Measurements from ENCODE around the gene SRSF1.

The SRSF1 gene

DNA sequence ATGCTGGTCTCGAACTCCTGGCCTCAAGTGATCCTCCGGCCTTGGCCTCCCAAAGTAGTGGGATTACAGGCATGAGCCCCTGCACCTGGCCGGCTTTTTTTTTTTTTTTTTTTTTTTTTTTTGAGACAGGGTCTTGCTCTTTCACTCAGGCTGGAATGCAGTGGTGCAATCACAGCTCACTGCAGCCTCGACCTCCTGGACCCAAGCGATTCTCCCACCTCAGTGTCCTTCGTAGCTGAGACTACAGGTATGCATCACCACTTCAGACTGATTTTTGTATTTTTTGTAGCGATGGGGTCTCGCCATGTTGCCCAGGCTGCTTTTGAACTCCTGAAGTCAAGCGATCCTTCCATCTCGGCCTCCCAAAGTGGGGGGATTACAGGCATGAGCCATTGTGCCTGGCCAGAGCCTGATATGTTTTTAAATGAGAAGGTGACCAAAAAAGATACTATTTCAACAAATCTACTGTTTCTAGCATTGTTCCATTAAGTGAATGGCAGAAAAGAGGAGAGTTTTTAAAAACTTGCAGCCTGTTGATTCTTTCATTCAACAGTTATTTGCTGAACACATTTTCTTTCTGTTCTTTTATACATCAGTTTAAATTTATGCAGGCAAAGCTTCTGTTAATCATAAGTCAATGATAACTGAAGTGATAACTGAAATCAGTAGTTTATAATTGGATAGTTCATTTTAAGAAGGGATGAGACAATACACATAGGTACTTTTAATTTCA, 3.2 kb upstream of the SRSF1 start:
- no peak for DNase-seq

DNA sequence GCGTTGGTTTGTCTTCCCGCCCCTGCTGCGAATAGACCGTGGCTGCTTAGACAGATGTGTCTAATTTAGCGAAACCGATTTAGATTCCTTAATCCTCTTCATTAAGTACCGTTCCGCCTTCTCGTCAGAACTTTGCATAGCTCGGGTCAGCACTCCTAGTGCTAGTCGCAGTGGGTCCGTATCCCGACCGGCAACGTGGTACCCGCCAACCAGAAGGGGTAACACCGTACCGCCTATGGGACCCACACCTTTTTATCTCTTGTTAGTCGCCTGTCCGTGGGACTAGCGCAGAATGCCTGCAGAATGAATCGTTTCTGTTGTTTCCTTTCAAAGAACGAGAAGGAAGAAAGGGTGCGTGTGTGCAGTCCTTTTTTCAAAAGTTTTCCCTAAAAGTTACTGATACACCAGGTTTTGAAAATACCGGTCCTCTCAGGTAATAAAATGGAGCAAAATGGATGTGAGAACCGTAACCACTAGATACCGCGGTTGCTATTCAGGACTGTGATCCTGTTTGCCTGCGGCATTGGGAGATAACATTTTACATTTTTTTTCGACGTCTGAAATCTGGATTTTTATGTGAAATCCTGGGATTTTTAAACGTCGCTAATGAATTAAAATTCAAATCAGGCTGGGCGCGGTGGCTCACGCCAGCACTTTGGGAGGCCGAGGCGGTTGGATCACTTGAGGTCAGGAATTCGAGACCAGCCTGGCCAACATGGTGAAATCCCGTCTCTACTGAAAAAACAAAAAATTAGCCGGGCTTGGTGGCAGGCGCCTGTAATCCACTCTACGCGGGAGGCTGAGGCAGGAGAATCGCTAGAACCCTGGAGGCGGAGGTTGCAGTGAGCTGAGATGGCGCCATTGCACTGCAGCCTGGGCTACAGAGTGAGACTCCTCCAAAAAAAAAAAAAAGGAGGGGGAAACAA, 998 bp upstream of the SRSF1 start:
- DNase-seq: no peak

DNA sequence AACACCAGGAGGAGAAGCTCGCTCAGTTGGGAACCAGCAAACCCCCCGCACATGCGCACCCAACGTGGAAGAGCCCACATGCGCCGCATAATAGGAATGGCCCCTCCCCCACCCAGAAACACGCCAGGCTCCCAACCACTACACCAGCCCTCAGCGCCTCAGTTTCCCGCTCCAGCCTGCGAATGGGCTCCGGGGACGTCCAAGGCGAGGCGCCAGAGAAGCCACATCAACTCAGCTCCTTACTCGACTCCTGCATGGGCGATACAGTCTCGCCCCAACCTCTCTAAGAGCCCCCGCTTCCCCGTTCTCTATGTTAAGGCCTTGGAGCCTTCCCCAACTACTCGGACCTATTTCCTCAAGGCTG, 504 bp downstream of the SRSF1 start:
- peak; percentile 35 for DNase-seq

DNA sequence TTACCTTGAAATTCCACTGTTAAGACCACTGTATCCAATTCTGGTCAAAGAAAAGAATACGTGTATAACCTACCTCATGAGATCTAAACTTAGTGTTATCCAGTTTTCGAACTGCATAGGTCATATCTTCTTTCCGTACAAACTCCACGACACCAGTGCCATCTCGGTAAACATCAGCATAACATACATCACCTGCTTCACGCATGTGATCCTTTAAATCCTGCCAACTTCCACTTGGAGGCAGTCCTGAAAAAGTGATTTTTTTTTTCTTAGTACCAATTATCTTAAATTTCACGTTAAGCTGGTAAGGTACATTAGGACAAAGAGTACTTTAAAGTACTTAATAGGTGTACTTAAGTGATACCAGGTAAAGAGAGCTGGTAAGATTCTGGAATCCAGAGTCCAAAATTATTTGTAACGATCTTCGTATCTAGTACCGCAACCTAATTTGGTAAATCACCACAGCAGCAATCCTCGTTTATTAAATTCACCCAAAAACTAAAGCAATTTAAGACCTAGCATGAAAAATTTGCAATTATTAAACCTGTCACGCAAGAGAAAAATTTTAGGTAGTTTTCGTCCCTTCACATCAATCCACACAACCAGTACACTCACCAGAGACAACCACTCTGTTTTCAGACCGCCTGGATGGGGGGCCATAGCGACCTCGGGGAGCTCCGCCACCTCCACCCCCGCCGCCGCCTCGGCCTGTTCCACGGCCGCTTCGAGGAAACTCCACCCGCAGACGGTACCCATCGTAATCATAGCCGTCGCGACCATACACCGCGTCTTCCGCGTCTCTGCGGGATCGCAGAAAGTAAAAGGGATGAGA, 1.1 kb downstream of the SRSF1 start:
- DNase-seq: no peak

- no peak for DNase-seq
Measured at GRCh38 chr17:58005031-58005727, 1.9 kb downstream of the SRSF1 start.

- DNase-seq: no peak
Measured at GRCh38 chr17:58004060-58004459, 3.0 kb downstream of the SRSF1 start.

DNA sequence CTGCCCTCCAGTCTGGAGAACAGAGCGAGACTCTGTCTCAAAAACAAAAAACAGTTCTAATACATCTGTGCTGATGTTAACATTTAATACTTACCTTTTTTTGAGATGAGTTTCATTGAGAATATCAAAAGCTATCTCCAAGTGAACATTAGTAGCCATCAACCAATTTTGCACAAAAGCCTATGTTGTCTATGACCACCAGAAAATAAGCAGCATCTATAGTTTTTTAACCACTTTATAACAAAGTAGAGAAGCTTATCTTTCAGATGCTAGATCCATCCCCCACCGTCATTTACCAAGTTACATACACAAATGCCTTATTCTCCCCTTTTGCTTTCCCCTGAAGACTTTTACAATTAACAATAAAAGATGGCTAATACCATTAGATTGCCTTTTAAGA, 4.1 kb downstream of the SRSF1 start:
- DNase-seq: no peak

GRCh38 chr17:58002154-58002948, 4.7 kb downstream of the SRSF1 start:
- no peak for DNase-seq

DNA sequence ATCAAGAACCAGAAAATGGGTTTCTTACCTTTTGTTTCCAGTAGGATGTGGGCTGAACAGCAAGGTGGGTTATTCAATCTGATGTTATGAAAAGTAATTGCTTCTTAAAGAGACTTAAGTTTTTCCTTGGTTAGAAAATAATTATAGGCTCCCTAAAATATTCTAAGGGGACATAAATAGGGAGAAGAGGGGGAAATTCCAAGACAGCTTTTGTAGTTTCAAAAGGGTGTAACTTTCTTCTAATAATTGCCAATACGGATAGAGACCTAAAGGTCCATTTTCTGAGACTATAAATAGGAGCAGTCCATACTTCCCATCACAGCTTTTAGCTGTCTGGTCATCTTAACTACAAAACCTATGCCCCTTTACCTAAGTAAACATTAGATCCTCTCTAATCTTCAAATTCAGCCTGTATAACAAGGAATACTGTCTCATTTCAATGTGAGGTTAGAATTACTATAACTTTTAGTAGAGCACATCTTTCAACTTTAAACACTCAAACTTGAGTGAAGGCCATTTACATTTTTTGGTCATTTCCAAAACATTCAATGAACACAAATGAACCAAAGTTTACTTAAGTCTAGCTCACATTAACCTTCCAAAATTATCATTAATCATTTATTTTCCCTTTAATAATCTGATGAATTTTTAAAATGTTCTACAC, 5.5 kb downstream of the SRSF1 start:
- DNase-seq: no peak

DNA sequence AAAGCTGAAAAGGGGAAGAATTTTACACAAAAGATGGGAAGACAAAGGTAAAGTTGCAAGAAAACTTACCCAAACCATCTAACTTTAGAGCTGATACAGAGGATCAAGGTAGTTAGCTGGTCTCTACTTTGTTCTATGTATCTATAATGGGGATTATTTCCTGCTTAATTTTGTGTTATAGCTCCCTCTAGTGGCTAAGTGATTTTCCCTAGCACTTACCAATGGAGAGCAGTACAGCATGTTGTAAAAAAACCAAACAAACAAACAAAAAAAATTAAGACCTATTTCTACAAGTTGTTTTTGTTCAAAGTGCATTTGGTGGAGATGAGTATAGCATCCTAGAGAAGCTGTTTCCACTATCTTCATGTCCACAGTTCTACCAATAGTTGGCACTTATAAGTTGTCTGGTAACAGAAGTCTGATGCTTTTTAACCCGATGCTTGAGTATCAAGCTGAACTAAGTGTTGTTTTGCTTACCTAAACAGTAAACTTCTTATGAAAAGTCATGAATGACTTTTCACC, 7.5 kb downstream of the SRSF1 start:
- DNase-seq: no peak

GRCh38 chr17:57999010-57999495, 8.0 kb downstream of the SRSF1 start:
- DNase-seq: no peak

- no peak for DNase-seq
Measured at GRCh38 chr17:57997085-57997809, 9.8 kb downstream of the SRSF1 start.

DNA sequence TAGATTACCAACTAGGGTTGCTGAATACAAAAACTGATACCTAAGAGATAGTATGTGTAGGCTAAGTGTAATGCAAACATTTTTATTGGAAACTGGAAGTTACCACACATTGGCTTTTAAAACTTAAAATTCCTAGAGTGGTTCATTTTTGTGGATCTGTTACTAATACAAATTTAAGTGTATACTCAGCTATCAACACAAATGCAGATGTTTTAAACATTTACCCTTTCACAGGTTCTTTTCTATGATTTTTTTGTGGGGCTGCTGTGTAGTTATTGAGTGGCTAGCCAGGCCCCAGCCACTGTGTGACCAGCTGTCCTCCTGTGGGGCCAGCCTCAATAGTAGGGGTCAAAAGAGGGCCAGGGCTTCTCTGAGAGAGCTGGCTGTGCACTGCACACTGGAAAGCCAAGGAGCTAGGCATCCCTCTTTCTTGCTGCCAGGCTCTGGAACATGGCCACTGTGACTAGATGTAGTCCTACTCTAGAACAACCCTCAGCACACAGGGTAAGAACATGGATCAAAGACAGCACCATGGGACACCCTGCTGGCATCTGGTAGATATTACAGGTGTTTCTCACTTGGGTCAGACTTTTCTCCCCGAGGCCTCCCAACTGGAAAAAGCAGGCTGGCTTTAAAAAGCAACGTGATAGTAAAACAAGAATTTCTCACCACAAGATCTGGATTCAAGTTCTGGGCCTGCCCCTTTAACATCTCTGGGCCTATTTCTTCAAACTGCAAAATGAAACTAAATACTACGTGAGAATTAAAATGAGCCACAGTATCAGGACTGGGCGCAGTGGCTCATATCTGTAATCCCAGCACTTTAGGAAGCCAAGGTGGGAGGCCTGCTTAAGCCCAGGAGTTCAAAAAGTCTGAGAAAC, 11.7 kb downstream of the SRSF1 start:
- peak; percentile 60 for DNase-seq

GRCh38 chr17:57994436-57994835, 12.6 kb downstream of the SRSF1 start:
- DNase-seq: no peak

DNA sequence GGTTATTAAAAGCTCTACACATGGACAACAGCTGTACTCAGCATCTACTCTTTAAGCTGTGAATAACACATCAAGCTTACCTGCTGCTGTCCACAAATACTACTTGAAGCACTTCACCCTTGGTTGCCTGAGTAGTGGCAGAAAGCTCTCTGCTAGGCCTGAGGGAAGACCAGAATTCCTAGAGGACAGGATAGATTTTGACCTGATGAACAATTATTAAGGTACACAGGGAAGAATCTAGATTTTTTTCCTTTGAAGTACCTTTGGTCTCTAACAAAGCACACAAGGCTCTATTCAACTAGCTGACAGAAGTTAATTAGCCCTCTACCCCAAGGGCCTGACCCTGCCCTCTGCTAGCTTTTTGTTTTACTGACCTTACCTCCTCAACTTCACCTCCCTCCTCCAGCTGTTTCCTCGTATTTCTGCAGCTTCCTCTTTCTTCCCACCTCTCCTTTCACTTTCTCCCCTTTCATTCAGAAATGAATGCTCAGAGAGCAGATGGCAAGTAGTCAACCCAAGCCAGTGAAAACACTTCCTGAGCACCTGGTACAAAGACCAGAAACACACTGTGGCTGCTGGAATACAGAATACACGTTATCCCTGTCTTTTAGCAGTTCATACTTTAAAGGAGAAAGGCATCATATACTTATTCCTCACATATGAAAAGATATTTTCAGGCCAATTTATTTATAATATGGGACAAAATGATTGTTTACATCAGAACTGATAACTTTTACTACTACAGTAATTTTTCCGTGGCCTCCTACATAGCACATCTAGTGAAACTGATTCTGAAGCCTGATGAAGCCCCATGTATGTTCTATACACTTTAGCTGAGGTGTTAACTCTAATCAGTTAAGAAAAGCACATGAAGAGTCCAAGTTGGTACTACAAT, 13.3 kb downstream of the SRSF1 start:
- peak; percentile 98 for DNase-seq

DNA sequence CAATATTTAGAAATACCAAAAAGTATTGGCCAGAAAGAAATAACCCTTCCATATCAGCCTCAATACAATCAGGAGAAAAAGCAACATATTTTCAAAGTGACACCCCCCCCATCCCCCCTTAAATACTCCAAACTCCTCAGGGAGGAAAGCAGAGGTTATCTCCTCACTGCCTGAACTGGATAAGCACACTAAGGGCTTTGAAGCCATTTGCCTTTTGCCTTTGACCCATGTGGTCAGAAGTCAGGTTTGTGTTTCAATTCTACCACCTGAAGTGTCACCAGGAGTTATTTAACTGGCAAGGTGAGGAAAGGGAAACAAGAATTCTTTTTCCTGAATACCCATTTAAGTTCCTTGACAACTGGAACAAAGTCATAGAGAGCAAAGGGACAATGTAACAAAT, 15.5 kb downstream of the SRSF1 start:
- no peak for DNase-seq

DNA sequence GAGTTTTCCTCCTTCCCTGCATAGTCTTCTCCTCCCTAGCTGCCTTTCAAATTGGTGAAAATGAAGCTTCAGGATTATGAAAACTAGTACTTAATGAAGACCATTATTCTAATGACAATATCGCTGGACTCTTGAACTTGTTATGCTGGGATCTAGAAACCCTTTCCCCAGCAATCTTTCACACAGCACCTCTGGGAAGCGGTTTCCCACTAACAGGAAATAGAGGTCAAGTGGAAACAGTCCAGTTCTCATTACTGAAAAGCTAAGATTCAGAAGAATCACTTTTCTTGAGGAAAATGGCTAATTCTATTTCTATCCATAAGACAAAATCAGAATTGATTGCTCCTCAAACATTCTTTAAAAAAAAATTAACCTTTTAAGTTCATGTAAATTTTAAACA, 17.0 kb downstream of the SRSF1 start:
- DNase-seq: no peak
